ENCODE data around the gene SESN1.

DNA sequence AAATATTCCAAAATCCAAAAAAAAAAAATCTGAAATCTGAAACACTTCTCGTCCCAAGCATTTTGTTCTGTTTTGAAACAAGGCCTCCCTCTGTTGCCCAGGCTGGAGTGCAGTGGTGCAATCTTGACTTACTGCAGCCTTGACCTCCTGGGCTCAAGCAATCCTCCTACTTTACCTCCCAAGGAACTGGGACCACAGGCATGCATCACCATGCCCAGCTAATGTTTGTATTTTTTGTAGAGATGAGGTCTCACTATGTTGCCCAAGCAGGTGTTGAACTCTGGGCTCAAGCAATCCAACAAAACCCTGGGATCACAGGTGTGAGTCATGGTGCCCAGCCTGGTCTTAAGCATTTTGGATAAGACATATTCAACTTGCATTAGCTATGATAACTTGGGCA lies 13.6 kb downstream of the SESN1 start:
- TF ChIP-seq, protein P1, sequence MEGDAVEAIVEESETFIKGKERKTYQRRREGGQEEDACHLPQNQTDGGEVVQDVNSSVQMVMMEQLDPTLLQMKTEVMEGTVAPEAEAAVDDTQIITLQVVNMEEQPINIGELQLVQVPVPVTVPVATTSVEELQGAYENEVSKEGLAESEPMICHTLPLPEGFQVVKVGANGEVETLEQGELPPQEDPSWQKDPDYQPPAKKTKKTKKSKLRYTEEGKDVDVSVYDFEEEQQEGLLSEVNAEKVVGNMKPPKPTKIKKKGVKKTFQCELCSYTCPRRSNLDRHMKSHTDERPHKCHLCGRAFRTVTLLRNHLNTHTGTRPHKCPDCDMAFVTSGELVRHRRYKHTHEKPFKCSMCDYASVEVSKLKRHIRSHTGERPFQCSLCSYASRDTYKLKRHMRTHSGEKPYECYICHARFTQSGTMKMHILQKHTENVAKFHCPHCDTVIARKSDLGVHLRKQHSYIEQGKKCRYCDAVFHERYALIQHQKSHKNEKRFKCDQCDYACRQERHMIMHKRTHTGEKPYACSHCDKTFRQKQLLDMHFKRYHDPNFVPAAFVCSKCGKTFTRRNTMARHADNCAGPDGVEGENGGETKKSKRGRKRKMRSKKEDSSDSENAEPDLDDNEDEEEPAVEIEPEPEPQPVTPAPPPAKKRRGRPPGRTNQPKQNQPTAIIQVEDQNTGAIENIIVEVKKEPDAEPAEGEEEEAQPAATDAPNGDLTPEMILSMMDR (IDR thresholded peaks at IDR 0.05) = no peak
- TF ChIP-seq EZH2phosphoT487 (IDR thresholded peaks at IDR 0.05) = no peak

Data from neural progenitor cell (in vitro differentiated cells).